Upper lobe of left lung (tissue), 4 donors: ENCODE data around the gene OBSCN.

ENCODE experiments used
- CTCF ChIP-seq, 6 experiments: fragments of 450-650 bp in 4 of 6; fragments of 200-600 bp in 2 of 6; sonication (generic) in 2 of 6; IDR thresholded peaks; one replicate each; pipeline ENCODE4 v1.5.1; 2016 to 2019; ENCODE audit warnings: antibody characterized with exemption in 6 of 6
- EP300 ChIP-seq, 4 donors: sonication (generic); formaldehyde crosslinking; IDR thresholded peaks; one replicate each; pipeline ENCODE4 v1.5.1; 2017; ENCODE audit warnings: antibody characterized with exemption in 4 of 4, control low read depth in 2 of 4
- POLR2A ChIP-seq, 4 donors: fragments of 450-650 bp; IDR thresholded peaks; one replicate each; pipeline ENCODE4 v1.5.1; 2016 to 2017; ENCODE audit warnings: antibody characterized with exemption in 4 of 4, mild to moderate bottlenecking in 2 of 4
- POLR2AphosphoS5 ChIP-seq, 2 donors: sonication (generic); formaldehyde crosslinking; IDR thresholded peaks; one replicate each; pipeline ENCODE4 v1.5.1; 2017; ENCODE audit warnings: antibody characterized with exemption in 2 of 2

DNA sequence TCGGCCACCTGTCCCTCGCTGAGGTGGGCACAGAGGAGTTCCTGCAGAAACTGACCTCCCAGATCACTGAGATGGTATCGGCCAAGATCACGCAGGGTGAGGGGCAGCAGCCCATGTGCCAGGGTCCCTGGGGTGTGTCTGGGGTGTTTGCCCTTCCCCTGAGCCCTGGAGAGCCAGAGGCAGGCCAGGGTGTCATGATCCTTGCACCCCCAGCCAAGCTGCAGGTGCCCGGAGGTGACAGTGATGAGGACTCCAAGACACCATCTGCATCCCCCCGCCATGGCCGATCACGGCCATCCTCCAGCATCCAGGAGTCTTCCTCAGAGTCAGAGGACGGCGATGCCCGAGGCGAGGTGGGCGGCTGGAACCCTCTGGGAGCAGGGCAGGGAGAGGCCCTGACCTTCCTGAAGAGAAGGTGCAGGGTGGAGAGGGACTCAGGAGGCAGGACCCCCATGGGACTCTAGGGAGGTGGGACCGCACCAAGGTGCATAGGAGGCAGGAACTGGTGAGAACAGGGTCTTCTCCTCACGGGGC is 129.3 kb downstream of the OBSCN start:
- no peak for TF ChIP-seq CTCF (IDR thresholded peaks at IDR 0.05)
- TF ChIP-seq POLR2A (IDR thresholded peaks at IDR 0.05): no peak
- no peak for TF ChIP-seq POLR2AphosphoS5 (IDR thresholded peaks at IDR 0.05)
- no peak for TF ChIP-seq EP300 (IDR thresholded peaks at IDR 0.05)
